CD4-positive, alpha-beta memory T cell (primary cell): ENCODE measurements around the gene PES1. TPM values are rescaled to one million over a fixed set of nuclear protein-coding genes. Genes with fewer than 3 reads are reported as not detected.

ENCODE experiments used
- CTCF ChIA-PET: fragments of 350-600 bp; sonication (Branson Sonifier 250); formaldehyde crosslinking; loops from one replicate; lab custom pipeline; 2021; ENCODE audit warnings: inconsistent platforms; ENCODE audit not compliant: partially characterized antibody; lab: Charles Lee
- POLR2A ChIA-PET: fragments of 350-600 bp; sonication (Branson Sonifier 250); formaldehyde crosslinking; loops from one replicate; lab custom pipeline; 2021; ENCODE audit not compliant: partially characterized antibody; lab: Charles Lee
- DNase-seq, 5 donors: peaks; one replicate each; pipeline versions ENCODE4 v3.0.0 to v3.0.0-alpha.2; 2020 to 2022; ENCODE audit warnings: mixed read lengths in 1 of 5
- H3K27ac ChIP-seq: one replicate; pipeline ENCODE4 v1.7.0; 2013; ENCODE audit warnings: low read depth, low read length
- H3K27me3 ChIP-seq: 2 replicates; pipeline ENCODE4 v1.7.0; 2013; ENCODE audit warnings: mild to moderate bottlenecking, low read length, moderate library complexity; ENCODE audit not compliant: insufficient read depth
- H3K36me3 ChIP-seq: 2 replicates; pipeline ENCODE4 v1.7.0; 2013; ENCODE audit warnings: mild to moderate bottlenecking, low read length, moderate library complexity; ENCODE audit not compliant: insufficient read depth
- H3K4me1 ChIP-seq: 2 replicates; pipeline ENCODE4 v1.7.0; 2013; ENCODE audit warnings: mild to moderate bottlenecking, low read length, moderate library complexity; ENCODE audit not compliant: insufficient read depth
- H3K4me3 ChIP-seq, 2 donors: one replicate each; pipeline ENCODE4 v1.7.0; 2013; ENCODE audit warnings: low read length in 2 of 2, mild to moderate bottlenecking in 1 of 2
- H3K9me3 ChIP-seq, 2 donors: one replicate each; pipeline ENCODE4 v1.7.0; 2013; ENCODE audit warnings: low read length in 2 of 2, control low read depth in 1 of 2; ENCODE audit not compliant: control insufficient read depth in 1 of 2
- H3K27ac Mint-ChIP-seq, 7 donors: one replicate each; pipeline ENCODE4 v1.8.0; 2020 to 2021; ENCODE audit warnings: mixed read lengths in 7 of 7, mild to moderate bottlenecking in 6 of 7, inconsistent platforms in 3 of 7, moderate library complexity in 3 of 7
- H3K27me3 Mint-ChIP-seq, 2 donors: one replicate each; pipeline ENCODE4 v1.8.0; 2020 to 2021; ENCODE audit warnings: mixed read lengths in 2 of 2
- H3K36me3 Mint-ChIP-seq, 2 donors: one replicate each; pipeline ENCODE4 v1.8.0; 2020 to 2021; ENCODE audit warnings: mixed read lengths in 2 of 2, inconsistent platforms in 1 of 2, mild to moderate bottlenecking in 1 of 2
- H3K4me1 Mint-ChIP-seq, 4 donors: one replicate each; pipeline ENCODE4 v1.8.0; 2020 to 2021; ENCODE audit warnings: mixed read lengths in 4 of 4, mild to moderate bottlenecking in 1 of 4
- H3K4me3 Mint-ChIP-seq, 8 donors: one replicate each; pipeline ENCODE4 v1.8.0; 2020 to 2021; ENCODE audit warnings: mixed read lengths in 8 of 8, mild to moderate bottlenecking in 7 of 8, moderate library complexity in 6 of 8, inconsistent platforms in 3 of 8
- H3K9me3 Mint-ChIP-seq, 8 donors: one replicate each; pipeline ENCODE4 v1.8.0; 2020 to 2021; ENCODE audit warnings: mixed read lengths in 8 of 8, mild to moderate bottlenecking in 5 of 8, inconsistent platforms in 3 of 8, moderate library complexity in 1 of 8
- intact Hi-C: fragments of 100-400 bp; cut with micrococcal nuclease; formaldehyde crosslinking; loops from one replicate; pipeline ENCODE4 v1.15.1; 2023
- polyA plus RNA-seq, 2 donors: library from polyadenylated mRNA; unstranded; fragments of 300-500 nt; fragmentation: Illumina TruSeq; gene quantifications; one replicate each; pipeline ENCODE4 v1.2.3, GENCODE V29; 2021
- total RNA-seq, 2 experiments: library from RNA; stranded (reverse); gene quantifications; one replicate each; pipeline ENCODE4 v1.2.3, GENCODE V29; 2021

The PES1 gene
- total and polyA plus RNA-seq, 4 experiments from 2014 or later: 41.3 to 51.6 (median 49.4) TPM

- intact Hi-C loops: no loop called here
- H3K9me3 Mint-ChIP-seq: no peaks in the 10 kb centered on the region
- no peak overlapping the region for H3K4me3 Mint-ChIP-seq
Measured at GRCh38 chr22:30531651-30532608, 59.8 kb downstream of the PES1 start.

GRCh38 chr22:30526656-30527055 lies 65.1 kb downstream of the PES1 start:
- H3K9me3 Mint-ChIP-seq: no peaks in the 10 kb centered on the region
- DNase-seq: no peak
- no peaks in the 10 kb centered on the region for H3K4me1 Mint-ChIP-seq
- Histone ChIP-seq H3K4me1 (no peaks in the 10 kb centered on the region), H3K27me3 (no peaks in the 10 kb centered on the region), H3K9me3 (no peaks in the 10 kb centered on the region), H3K27ac (no peak overlapping the region), H3K4me3 (no peak overlapping the region), H3K36me3 (no peaks in the 10 kb centered on the region)
- H3K27ac Mint-ChIP-seq: no peak overlapping the region
- no peaks in the 10 kb centered on the region for H3K36me3 Mint-ChIP-seq
- no peak overlapping the region for H3K4me3 Mint-ChIP-seq
- ChIA-PET POLR2A (no interaction called here), CTCF (no interaction called here)
- intact Hi-C loops: no loop called here
- H3K27me3 Mint-ChIP-seq: peaks cover 0 to 2% of the 10 kb centered on the region in 2 donors

More at GRCh38 chr22:30531651-30532608, 59.8 kb downstream of the PES1 start:
- no peak overlapping the region for H3K4me3 ChIP-seq
- H3K4me1 ChIP-seq: no peaks in the 10 kb centered on the region
- ChIA-PET CTCF (no interaction called here), POLR2A (no interaction called here)
- H3K36me3 ChIP-seq: no peaks in the 10 kb centered on the region
- no peaks in the 10 kb centered on the region for H3K36me3 Mint-ChIP-seq
- H3K27ac ChIP-seq: no peak overlapping the region
- no peak overlapping the region for H3K27ac Mint-ChIP-seq
- DNase-seq: no peak
- H3K27me3 Mint-ChIP-seq: peaks cover 3% of the 10 kb centered on the region in 2 donors
- peaks cover 0 to 2% (median 0%) of the 10 kb centered on the region in 4 donors for H3K4me1 Mint-ChIP-seq
- no peaks in the 10 kb centered on the region for H3K27me3 ChIP-seq
- H3K9me3 ChIP-seq: no peaks in the 10 kb centered on the region

Other genes starting within 250 kb of the PES1 start
- 100 to 1,000 TPM; 279 to 301 TPM for gene SF3A1, start 235.0 kb downstream of the PES1 start, total RNA-seq
- gene SF3A1, start 235.0 kb downstream of the PES1 start, polyA plus RNA-seq: 100 to 1,000 TPM in 1 of 2 donors, 10 to 100 TPM in 1; 44.0 to 155 TPM
- gene CCDC157, start 234.9 kb downstream of the PES1 start, total RNA-seq: 1 to 10 TPM; 2.1 to 3.0 TPM
- 1 to 10 TPM in 1 of 2 donors, under 1 TPM in 1; 0.38 to 3.9 TPM for gene CCDC157, start 234.9 kb downstream of the PES1 start, polyA plus RNA-seq
- 1 to 10 TPM; 6.1 to 6.6 TPM for gene RNF215, start 204.5 kb downstream of the PES1 start, total RNA-seq
- gene RNF215, start 204.5 kb downstream of the PES1 start, polyA plus RNA-seq: under 1 TPM; 0.29 to 0.53 TPM
- 1 to 10 TPM; 6.0 to 8.6 TPM for gene SEC14L2, start 194.9 kb downstream of the PES1 start, total RNA-seq
- 10 to 100 TPM in 1 of 2 donors, 1 to 10 TPM in 1; 9.7 to 13.8 TPM for gene SEC14L2, start 194.9 kb downstream of the PES1 start, polyA plus RNA-seq
- 10 to 100 TPM; 13.5 to 15.7 TPM for gene MTFP1, start 166.1 kb downstream of the PES1 start, total RNA-seq
- 10 to 100 TPM; 31.1 to 47.4 TPM for gene MTFP1, start 166.1 kb downstream of the PES1 start, polyA plus RNA-seq
- gene SEC14L3, start 119.9 kb downstream of the PES1 start, total RNA-seq: not detected
- gene SEC14L3, start 119.9 kb downstream of the PES1 start, polyA plus RNA-seq: not detected
- not detected for gene SEC14L4, start 86.2 kb downstream of the PES1 start, total RNA-seq
- gene SEC14L4, start 86.2 kb downstream of the PES1 start, polyA plus RNA-seq: not detected
- gene SEC14L6, start 45.2 kb downstream of the PES1 start, total RNA-seq: not detected
- not detected for gene SEC14L6, start 45.2 kb downstream of the PES1 start, polyA plus RNA-seq
- gene GAL3ST1, start 17.2 kb downstream of the PES1 start, total RNA-seq: 1 to 10 TPM; 1.4 to 2.8 TPM
- under 1 TPM in 1 of 2 donors, not detected in 1; 0.48 TPM for gene GAL3ST1, start 17.2 kb downstream of the PES1 start, polyA plus RNA-seq
- gene TCN2, start 15.3 kb upstream of the PES1 start, total RNA-seq: 1 to 10 TPM in 1 of 2 experiments, under 1 TPM in 1; 0.93 to 1.2 TPM
- gene TCN2, start 15.3 kb upstream of the PES1 start, polyA plus RNA-seq: 1 to 10 TPM; 1.1 to 2.3 TPM
- 1 to 10 TPM; 2.9 to 3.0 TPM for gene SLC35E4, start 43.9 kb upstream of the PES1 start, total RNA-seq
- under 1 TPM; 0.61 to 1.00 TPM for gene SLC35E4, start 43.9 kb upstream of the PES1 start, polyA plus RNA-seq
- gene DUSP18, start 76.0 kb upstream of the PES1 start, total RNA-seq: 10 to 100 TPM; 16.8 to 16.9 TPM
- 10 to 100 TPM; 12.4 to 14.4 TPM for gene DUSP18, start 76.0 kb upstream of the PES1 start, polyA plus RNA-seq
- 1 to 10 TPM; 1.1 to 1.3 TPM for gene OSBP2, start 103.0 kb upstream of the PES1 start, total RNA-seq
- under 1 TPM; 0.39 to 0.44 TPM for gene OSBP2, start 103.0 kb upstream of the PES1 start, polyA plus RNA-seq